KOPT-K1 (cell line): Measurements from ENCODE around the gene IPO11.
"Not testable (repeated sequence)": the region's sequence is repeated elsewhere in the genome, so short reads cannot be mapped to it uniquely, and the experiment has no call there.

Experiments used
- H3K27ac ChIP-seq: fragments of 200-600 bp; sonication (generic); 2 replicates; pipeline ENCODE4 v1.5.1; 2016; ENCODE audit warnings: antibody characterized with exemption, mild to moderate bottlenecking, low read depth, low read length; ENCODE audit not compliant: poor library complexity, severe bottlenecking
- H3K36me3 ChIP-seq: fragments of 200-600 bp; sonication (generic); 2 replicates; pipeline ENCODE4 v1.5.1; 2017; ENCODE audit warnings: antibody characterized with exemption, mild to moderate bottlenecking, low read length, moderate library complexity; ENCODE audit not compliant: insufficient read depth
- H3K9me3 ChIP-seq: fragments of 200-600 bp; sonication (generic); 2 replicates; pipeline ENCODE4 v1.5.1; 2017; ENCODE audit warnings: antibody characterized with exemption, low read length, mild to moderate bottlenecking; ENCODE audit not compliant: insufficient read depth, poor library complexity, severe bottlenecking

IPO11 gene

GRCh38 chr5:62514510-62515119 is 102.1 kb downstream of the IPO11 start:
- Histone ChIP-seq H3K27ac (no peak overlapping the region), H3K9me3 (no peaks in the 10 kb centered on the region), H3K36me3 (peaks cover 51% of the 10 kb centered on the region)

GRCh38 chr5:62520812-62521211 is 108.2 kb downstream of the IPO11 start:
- H3K36me3 ChIP-seq = peaks cover 56% of the 10 kb centered on the region
- not testable (repeated sequence) for H3K9me3 ChIP-seq, H3K27ac ChIP-seq

DNA sequence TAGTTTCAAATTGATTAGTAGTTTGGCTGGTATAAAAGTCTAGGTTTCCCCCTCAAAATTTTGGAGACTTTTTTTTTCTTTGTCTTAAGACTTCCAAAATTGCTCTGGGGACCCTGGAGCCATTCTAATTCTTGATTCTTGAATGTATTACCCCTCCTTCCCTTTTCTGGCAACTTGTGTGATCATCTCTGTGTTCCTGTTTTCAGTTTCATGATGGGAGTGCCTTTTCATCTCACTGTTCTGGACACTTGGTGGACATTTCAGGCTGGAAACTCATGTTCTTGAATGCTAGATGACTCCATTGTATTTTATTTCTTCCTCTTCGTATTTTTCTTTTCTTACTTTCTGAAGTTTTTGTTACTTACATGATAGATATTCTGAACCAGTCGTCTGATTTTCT is 108.8 kb downstream of the IPO11 start:
- no peak overlapping the region for H3K27ac ChIP-seq
- peaks cover 51% of the 10 kb centered on the region for H3K36me3 ChIP-seq
- no peaks in the 10 kb centered on the region for H3K9me3 ChIP-seq

GRCh38 chr5:62522811-62523210 is 110.2 kb downstream of the IPO11 start:
- Histone ChIP-seq H3K27ac (no peak overlapping the region), H3K36me3 (peaks cover 39% of the 10 kb centered on the region; the same call in 1 of the 2 replicates), H3K9me3 (no peaks in the 10 kb centered on the region)

DNA sequence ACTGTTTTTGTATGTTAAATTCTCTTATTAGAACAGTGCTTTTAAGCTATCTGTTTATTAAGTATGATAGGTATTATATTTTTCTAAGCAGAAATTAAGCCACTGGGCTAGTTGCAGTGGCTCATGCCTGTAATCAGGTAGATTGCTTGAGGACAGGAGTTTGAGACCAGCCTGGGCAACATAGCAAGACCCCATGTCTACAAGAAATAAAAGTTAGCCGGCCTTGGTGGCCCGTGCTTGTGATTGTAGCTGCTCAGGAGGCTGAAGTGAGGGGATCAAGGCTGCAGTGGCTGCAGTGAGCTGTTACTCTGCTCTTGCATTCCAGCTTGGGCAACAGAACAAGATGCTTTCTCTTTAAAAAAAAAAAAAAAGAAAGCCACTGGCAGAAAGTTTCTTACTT is 121.0 kb downstream of the IPO11 start:
- Histone ChIP-seq H3K36me3 (peaks cover 37% of the 10 kb centered on the region), H3K27ac (no peak overlapping the region), H3K9me3 (no peaks in the 10 kb centered on the region)

DNA sequence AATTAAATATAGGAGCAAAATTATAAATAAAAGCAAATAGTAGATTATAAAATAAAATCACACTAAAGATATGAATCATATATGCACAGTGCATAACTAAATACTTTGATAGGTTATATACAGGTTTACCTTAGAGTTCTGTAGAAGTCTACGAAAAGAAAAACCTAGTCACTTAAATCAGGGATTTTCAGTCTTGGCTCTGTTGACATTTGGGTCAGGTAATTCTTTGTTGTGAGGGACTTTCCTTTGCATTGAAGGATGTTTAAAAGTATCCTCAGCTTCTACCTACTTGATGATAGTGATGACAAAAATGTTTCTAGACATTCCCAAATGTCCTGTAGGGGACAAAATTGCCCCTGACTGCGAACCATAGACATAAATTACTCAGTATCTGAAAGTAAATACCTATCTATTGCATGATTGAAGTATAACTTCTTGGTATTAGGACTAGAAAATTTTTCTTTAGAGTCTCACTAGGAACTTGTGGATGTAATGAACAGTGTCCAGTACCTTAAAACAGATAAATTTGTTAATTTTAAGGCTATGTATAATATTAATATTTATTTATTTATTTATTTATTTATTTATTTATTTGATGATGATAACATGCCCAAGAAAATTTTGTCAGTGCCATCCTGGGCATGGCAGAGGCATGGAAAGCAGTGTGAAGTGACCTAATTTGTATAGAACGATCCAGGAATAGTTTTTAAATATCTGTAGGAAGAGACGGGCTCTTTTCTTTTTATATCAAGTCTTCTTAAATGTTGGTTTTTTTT is 122.1 kb downstream of the IPO11 start:
- no peak overlapping the region for H3K27ac ChIP-seq
- H3K36me3 ChIP-seq = peaks cover 44% of the 10 kb centered on the region
- H3K9me3 ChIP-seq = no peaks in the 10 kb centered on the region

- H3K27ac ChIP-seq = no peak overlapping the region
- H3K36me3 ChIP-seq = peaks cover 47% of the 10 kb centered on the region
- no peaks in the 10 kb centered on the region for H3K9me3 ChIP-seq
Observed at GRCh38 chr5:62536232-62536631, 123.7 kb downstream of the IPO11 start.

GRCh38 chr5:62536783-62537182 is 124.2 kb downstream of the IPO11 start:
- Histone ChIP-seq H3K27ac (no peak overlapping the region), H3K36me3 (peaks cover 47% of the 10 kb centered on the region), H3K9me3 (no peaks in the 10 kb centered on the region)

GRCh38 chr5:62538017-62538942 is 125.7 kb downstream of the IPO11 start:
- Histone ChIP-seq H3K27ac (no peak overlapping the region), H3K9me3 (no peaks in the 10 kb centered on the region), H3K36me3 (peaks cover 49% of the 10 kb centered on the region)

DNA sequence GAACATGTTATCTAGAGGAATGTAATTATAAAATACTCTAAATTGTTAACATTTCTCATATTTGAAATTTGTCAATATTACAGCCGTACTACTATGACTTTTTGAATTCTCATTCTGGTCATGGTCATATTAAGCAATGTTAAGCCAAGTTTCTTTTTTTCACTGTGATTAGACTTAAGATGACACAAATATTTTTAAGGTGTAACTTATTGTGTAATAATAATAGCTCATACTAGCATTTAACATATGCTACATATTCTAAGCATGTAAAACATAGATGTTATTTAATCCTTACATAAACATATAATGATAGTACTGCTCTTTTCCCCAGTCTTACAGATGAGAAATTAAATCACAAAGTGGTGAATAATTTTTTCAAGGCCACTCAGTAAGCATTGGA is 130.2 kb downstream of the IPO11 start:
- Histone ChIP-seq H3K27ac (no peak overlapping the region), H3K36me3 (peaks cover 52% of the 10 kb centered on the region), H3K9me3 (peaks cover 4% of the 10 kb centered on the region)

- Histone ChIP-seq H3K9me3 (peaks cover 4% of the 10 kb centered on the region), H3K36me3 (peaks cover 21% of the 10 kb centered on the region), H3K27ac (no peak overlapping the region)
Observed at GRCh38 chr5:62547945-62548630, 135.5 kb downstream of the IPO11 start.

GRCh38 chr5:62550103-62550502 is 137.5 kb downstream of the IPO11 start:
- Histone ChIP-seq H3K36me3 (peaks cover 25% of the 10 kb centered on the region), H3K27ac (no peak overlapping the region), H3K9me3 (no peaks in the 10 kb centered on the region)

- Histone ChIP-seq H3K36me3 (peaks cover 48% of the 10 kb centered on the region), H3K9me3 (no peaks in the 10 kb centered on the region)
Observed at GRCh38 chr5:62555930-62556329, 143.4 kb downstream of the IPO11 start.

GRCh38 chr5:62558941-62559340 is 146.4 kb downstream of the IPO11 start:
- H3K36me3 ChIP-seq = peaks cover 48% of the 10 kb centered on the region

More at GRCh38 chr5:62555930-62556329, 143.4 kb downstream of the IPO11 start:
- no peak overlapping the region for H3K27ac ChIP-seq

More at GRCh38 chr5:62558941-62559340, 146.4 kb downstream of the IPO11 start:
- no peaks in the 10 kb centered on the region for H3K9me3 ChIP-seq
- no peak overlapping the region for H3K27ac ChIP-seq
